ENCODE measurements around the gene CEPT1. TPM values are rescaled to one million over a fixed set of nuclear protein-coding genes. Genes with fewer than 3 reads are reported as not detected.

CEPT1 gene
- total RNA-seq, 1 donor from 2014 or later, result 37.8 TPM

- H3K27me3 ChIP-seq, result no peaks in the 10 kb centered on the region
- H3K9me3 ChIP-seq, result no peaks in the 10 kb centered on the region
- DNase-seq (ENCODE audit: extremely low spot score in 2 of 2), result no peak
- intact Hi-C loops (cut with DNase I), result loop anchor here (5.0 kb wide), 1 partner anchor 545 kb away; no protein-coding TSS in a partner anchor
- TF ChIP-seq CTCF (IDR thresholded peaks at IDR 0.05), result peak; percentile 75 to 96 (median 87)
- no peak for TF ChIP-seq POLR2A (IDR thresholded peaks at IDR 0.05)
- TF ChIP-seq POLR2AphosphoS5 (IDR thresholded peaks at IDR 0.05; ENCODE audit: insufficient read depth in 1 of 2, low read depth in 1 of 2), result no peak
- H3K27ac ChIP-seq, result peak overlapping the region; percentile 10
- peaks cover 10% of the 10 kb centered on the region for H3K4me1 ChIP-seq
- H3K4me3 ChIP-seq, result no peak overlapping the region
- no peaks in the 10 kb centered on the region for H3K36me3 ChIP-seq
Observed at GRCh38 chr1:111222308-111223125, 82.5 kb downstream of the CEPT1 start.

GRCh38 chr1:111223126-111223685 lies 83.2 kb downstream of the CEPT1 start:
- H3K4me1 ChIP-seq, result peaks cover 10% of the 10 kb centered on the region

GRCh38 chr1:111225091-111225490 lies 85.1 kb downstream of the CEPT1 start:
- intact Hi-C loops (cut with DNase I), result loop anchor here (5.0 kb wide), 1 partner anchor 177 kb away; no protein-coding TSS in a partner anchor
- Histone ChIP-seq H3K27ac (no peak overlapping the region), H3K27me3 (no peaks in the 10 kb centered on the region), H3K36me3 (no peaks in the 10 kb centered on the region), H3K4me3 (no peak overlapping the region), H3K9me3 (no peaks in the 10 kb centered on the region), H3K4me1 (peaks cover 10% of the 10 kb centered on the region)
- DNase-seq (ENCODE audit: extremely low spot score in 2 of 2), result no peak
- TF ChIP-seq POLR2AphosphoS5 (IDR thresholded peaks at IDR 0.05; ENCODE audit: insufficient read depth in 1 of 2, low read depth in 1 of 2) (no peak), POLR2A (IDR thresholded peaks at IDR 0.05) (no peak), CTCF (IDR thresholded peaks at IDR 0.05) (no peak)

More at GRCh38 chr1:111223126-111223685, 83.2 kb downstream of the CEPT1 start:
- Histone ChIP-seq H3K4me3 (no peak overlapping the region), H3K36me3 (no peaks in the 10 kb centered on the region), H3K9me3 (no peaks in the 10 kb centered on the region), H3K27me3 (no peaks in the 10 kb centered on the region), H3K27ac (peak overlapping the region; percentile 10)
- no peak for DNase-seq (ENCODE audit: extremely low spot score in 2 of 2)
- TF ChIP-seq POLR2AphosphoS5 (IDR thresholded peaks at IDR 0.05; ENCODE audit: insufficient read depth in 1 of 2, low read depth in 1 of 2) (no peak), CTCF (IDR thresholded peaks at IDR 0.05) (no peak), POLR2A (IDR thresholded peaks at IDR 0.05) (no peak)
- intact Hi-C loops (cut with DNase I), result loop anchor here (5.0 kb wide), 1 partner anchor 544 kb away; no protein-coding TSS in a partner anchor

- Histone ChIP-seq H3K27ac (no peak overlapping the region), H3K4me1 (peaks cover 10% of the 10 kb centered on the region), H3K27me3 (no peaks in the 10 kb centered on the region), H3K9me3 (no peaks in the 10 kb centered on the region), H3K36me3 (no peaks in the 10 kb centered on the region), H3K4me3 (no peak overlapping the region)
- intact Hi-C loops (cut with DNase I), result loop anchor here (5.0 kb wide), 1 partner anchor 176 kb away; no protein-coding TSS in a partner anchor
- TF ChIP-seq POLR2A (IDR thresholded peaks at IDR 0.05) (no peak), CTCF (IDR thresholded peaks at IDR 0.05) (no peak), POLR2AphosphoS5 (IDR thresholded peaks at IDR 0.05; ENCODE audit: insufficient read depth in 1 of 2, low read depth in 1 of 2) (no peak)
- DNase-seq (ENCODE audit: extremely low spot score in 2 of 2), result no peak
Observed at GRCh38 chr1:111225717-111226400, 85.8 kb downstream of the CEPT1 start.
